C4-2B (cell line): ENCODE measurements around the gene ADD1.

Experiments used
- H3K27ac ChIP-seq: fragments of 450-650 bp; 2 replicates; pipeline ENCODE4 v1.5.1; 2017
- ZFX ChIP-seq: fragments of 450-650 bp; IDR thresholded peaks from 2 replicates; pipeline ENCODE4 v1.6.1; 2017
- TF ChIP-seq, protein P1 (sequence below): fragments of 450-650 bp; conservative IDR thresholded peaks from 2 replicates; pipeline ENCODE4 v1.5.1; 2017; ENCODE audit warnings: mild to moderate bottlenecking

The ADD1 gene, protein sequence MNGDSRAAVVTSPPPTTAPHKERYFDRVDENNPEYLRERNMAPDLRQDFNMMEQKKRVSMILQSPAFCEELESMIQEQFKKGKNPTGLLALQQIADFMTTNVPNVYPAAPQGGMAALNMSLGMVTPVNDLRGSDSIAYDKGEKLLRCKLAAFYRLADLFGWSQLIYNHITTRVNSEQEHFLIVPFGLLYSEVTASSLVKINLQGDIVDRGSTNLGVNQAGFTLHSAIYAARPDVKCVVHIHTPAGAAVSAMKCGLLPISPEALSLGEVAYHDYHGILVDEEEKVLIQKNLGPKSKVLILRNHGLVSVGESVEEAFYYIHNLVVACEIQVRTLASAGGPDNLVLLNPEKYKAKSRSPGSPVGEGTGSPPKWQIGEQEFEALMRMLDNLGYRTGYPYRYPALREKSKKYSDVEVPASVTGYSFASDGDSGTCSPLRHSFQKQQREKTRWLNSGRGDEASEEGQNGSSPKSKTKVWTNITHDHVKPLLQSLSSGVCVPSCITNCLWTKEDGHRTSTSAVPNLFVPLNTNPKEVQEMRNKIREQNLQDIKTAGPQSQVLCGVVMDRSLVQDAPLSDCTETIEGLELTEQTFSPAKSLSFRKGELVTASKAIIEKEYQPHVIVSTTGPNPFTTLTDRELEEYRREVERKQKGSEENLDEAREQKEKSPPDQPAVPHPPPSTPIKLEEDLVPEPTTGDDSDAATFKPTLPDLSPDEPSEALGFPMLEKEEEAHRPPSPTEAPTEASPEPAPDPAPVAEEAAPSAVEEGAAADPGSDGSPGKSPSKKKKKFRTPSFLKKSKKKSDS

DNA sequence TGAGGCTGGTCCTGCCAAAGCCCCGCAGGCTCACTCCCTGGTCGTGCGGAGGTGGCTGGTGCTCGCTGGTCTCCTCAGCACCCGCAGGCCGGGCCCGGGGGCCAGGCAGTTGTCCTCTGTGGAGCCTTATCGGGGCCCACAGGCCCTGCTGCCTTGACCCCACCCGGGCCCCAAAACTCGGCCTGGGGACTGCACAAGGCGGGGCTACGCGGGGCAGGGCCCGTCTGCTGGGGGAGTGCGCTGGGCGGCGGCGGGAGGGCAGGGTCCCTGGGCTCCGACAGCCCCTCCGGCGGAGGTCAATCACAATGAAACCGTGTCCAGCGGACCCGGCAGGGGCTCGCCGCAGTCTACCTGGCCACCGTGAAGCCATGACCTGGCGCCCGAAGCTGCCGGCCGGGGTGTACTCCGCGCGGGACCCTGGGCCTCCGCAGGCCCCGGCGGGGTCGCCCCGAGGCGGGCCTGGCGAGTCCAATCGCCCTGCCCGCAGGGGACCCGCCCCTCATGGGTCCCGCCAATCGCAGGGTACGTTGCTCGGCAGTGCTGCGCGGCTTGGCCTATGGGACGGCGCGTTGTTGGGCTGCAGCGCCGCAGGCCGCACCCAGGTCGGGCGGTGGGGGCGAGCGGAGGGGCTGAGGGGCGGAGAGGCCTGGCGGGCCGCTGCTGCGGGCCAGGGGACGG lies at the start of gene ADD1:
TSS of gene ADD1 (plus strand) at position 582 of the 678 bp plus-strand sequence. CDS start 32,072 bp downstream, outside the sequence.
- TF ChIP-seq, protein P1, sequence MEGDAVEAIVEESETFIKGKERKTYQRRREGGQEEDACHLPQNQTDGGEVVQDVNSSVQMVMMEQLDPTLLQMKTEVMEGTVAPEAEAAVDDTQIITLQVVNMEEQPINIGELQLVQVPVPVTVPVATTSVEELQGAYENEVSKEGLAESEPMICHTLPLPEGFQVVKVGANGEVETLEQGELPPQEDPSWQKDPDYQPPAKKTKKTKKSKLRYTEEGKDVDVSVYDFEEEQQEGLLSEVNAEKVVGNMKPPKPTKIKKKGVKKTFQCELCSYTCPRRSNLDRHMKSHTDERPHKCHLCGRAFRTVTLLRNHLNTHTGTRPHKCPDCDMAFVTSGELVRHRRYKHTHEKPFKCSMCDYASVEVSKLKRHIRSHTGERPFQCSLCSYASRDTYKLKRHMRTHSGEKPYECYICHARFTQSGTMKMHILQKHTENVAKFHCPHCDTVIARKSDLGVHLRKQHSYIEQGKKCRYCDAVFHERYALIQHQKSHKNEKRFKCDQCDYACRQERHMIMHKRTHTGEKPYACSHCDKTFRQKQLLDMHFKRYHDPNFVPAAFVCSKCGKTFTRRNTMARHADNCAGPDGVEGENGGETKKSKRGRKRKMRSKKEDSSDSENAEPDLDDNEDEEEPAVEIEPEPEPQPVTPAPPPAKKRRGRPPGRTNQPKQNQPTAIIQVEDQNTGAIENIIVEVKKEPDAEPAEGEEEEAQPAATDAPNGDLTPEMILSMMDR: no peak
- peak; percentile 90 for TF ChIP-seq ZFX
- peak within 1 kb of the TSS; percentile 98 for H3K27ac ChIP-seq

DNA sequence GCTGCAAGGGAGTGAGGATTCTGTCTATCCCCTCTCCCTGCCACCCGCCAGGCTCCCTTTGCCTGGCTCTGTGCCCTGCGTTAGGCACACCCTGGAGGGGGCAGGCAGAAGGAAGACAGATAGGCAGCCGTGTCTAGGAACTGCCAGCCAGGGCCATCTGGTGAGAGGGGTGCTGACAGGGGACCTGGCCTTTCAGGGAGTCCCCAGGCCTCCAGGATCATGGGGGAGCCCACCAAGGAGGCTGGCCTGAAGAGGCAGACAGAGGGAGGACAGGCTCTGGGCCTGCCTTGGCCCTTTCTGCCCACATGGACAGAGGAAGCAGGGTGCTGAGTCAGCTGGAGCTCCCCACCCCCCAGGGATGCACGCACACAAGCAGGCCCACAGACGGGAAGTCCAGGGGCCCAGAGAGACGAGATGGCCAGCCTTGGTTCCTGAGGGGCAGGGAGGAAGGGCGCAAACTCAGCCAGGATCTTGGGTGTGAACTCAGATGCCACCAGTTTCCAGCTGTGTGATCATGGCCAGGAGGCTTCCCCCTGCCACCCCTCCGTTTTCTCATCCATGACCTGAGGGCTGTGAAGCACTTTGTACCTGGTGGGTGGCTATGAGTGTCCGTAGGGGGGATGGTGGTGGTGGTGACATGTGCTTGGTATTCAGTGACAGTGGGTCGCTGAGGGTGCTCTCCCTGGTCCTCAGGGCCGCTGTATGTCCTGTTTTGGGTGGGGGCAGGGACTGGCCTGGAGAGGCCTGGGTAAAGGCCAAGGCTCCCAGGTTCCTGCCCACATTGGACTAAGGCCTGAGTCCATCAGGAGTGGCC lies 49.0 kb upstream of the ADD1 start:
- H3K27ac ChIP-seq: peak overlapping the region; percentile 11; the same call in 1 of the 2 replicates
- TF ChIP-seq, protein P1: no peak
- no peak for TF ChIP-seq ZFX

DNA sequence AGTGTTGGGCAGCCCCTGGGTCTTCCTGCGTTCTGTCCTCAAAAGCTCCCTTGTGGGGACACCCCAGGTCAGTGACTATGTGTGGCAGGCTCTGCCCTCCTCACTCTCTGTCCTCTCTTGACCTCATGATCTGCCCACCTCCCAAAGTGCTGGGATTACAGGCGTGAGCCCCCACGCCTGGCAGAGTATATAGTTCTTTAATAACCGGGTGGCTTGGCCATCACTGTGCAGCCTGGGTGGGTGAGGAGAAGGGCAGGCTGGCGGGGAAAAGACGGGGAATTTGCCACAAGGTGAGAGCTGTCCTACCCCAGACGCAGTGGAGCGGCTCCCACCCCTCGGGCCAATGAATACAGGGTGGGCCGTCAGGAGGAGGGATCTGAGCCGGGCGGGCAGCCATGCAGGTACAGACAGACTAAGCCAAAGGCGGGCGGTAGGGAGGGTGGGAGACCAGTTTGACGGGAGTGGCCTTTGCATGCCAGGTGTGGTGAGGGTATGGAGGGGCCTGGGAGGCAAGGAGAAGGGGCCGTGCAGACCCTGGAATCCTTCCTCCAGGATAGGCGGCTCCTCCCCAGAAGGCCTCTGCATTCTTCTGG lies 48.2 kb upstream of the ADD1 start:
- no peak overlapping the region for H3K27ac ChIP-seq
- no peak for TF ChIP-seq ZFX
- TF ChIP-seq, protein P1: no peak

DNA sequence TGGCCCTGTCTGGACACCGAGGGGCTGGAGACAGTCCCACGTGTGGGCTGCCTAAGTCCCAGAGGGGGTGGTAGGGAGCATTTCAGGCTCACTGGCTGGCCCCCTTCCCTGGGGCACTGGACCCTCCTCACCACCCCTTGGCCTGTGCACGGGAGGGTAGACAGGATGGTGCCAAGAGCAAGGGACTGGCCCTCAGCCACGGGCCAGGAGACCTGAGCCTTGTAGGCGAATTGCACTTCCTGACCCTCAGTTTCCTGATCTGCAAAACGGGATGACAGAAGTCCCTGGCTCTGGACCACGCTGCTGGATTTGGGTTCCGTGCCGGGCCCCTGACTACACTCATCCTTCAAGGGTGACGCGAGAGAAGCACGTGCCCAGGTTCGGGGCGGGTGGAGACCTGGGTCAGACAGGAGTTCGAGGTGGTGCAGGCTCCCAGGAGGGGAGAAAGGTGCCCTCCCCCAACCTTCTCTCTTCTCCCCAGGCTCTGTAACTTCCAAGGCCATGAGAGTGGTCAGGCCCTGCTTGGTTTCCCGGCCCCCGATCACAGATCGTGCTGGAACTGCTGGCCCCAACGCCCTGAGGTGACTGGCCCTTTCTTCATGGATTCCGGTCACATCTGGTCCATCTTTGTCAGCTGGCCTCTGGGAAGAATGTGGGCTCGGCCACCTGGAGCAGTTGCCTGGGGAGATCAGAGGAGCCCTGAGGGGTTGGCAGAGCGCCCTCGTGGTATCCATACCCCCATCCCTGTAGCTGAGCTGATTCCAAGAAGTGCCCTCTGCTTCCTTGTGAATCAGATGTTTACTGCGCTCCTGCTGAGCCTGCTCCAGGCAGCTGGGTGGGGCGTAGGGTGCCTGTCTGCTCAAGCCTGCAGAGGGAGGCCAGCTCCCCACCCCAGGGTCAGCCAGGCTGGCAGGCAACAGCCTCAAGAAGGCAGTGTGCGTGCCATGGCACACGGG lies 47.5 kb upstream of the ADD1 start:
- TF ChIP-seq, protein P1: no peak
- no peak for TF ChIP-seq ZFX
- no peak overlapping the region for H3K27ac ChIP-seq

DNA sequence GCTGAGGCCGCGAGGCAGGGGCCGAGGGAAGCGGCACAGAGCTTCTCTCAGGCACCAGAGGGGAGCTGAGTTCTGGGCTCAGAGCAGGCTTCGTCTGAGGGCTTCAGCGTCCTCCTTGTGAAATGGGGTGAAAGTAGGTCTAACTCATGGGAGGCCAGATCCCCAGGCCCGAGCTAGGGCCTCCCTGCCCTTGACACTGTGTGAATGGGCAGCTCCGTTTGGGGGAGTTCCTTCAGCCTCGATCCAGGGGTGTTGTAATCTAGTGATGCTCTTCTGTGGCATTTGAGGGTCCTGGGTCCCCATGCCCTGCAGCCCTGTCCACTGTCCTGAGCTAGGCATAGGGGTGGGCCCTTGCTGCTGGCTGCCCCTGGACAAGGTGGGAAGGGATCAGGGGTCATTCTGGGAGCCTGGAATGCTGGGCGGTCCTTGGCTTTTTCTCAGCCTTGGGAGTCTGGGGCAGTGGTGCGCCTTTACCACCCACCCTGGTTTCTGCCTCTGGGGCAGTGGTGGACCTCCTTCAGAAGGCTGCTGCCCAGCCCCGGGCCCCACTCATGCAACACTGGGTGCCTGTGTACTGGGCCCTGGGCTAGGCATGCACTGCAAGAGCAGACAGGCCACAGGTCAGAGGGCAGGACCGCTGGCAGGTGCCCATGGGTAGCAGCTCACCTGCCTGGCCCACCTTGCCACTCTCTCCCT lies 46.6 kb upstream of the ADD1 start:
- H3K27ac ChIP-seq: no peak overlapping the region
- TF ChIP-seq ZFX: no peak
- TF ChIP-seq, protein P1: no peak
